B cell (primary cell): ENCODE data around the gene TRAPPC2. TPM values are rescaled to one million over a fixed set of nuclear protein-coding genes. Genes with fewer than 3 reads are reported as not detected.

Experiments
- ATAC-seq: fragments of 200-7000 bp; cut with Tn5 transposase; one replicate; pipeline ENCODE4 v1.10.0; 2021; ENCODE audit warnings: low read depth, mild to moderate bottlenecking, moderate number of reproducible peaks, moderate library complexity
- CTCF ChIA-PET: fragments of 350-600 bp; sonication (Branson Sonifier 250); formaldehyde crosslinking; loops from one replicate; lab custom pipeline; 2021; ENCODE audit warnings: antibody characterized with exemption, inconsistent platforms; lab: Charles Lee
- POLR2A ChIA-PET: fragments of 350-600 bp; sonication (Branson Sonifier 250); formaldehyde crosslinking; loops from one replicate; lab custom pipeline; 2021; ENCODE audit warnings: antibody characterized with exemption; lab: Charles Lee
- DNase-seq: peaks from one replicate; pipeline ENCODE4 v3.0.0; 2013
- H2AFZ ChIP-seq: 2 replicates; pipeline ENCODE4 v1.6.1; 2012; ENCODE audit warnings: mild to moderate bottlenecking, low read depth, low read length; ENCODE audit not compliant: insufficient read depth, poor library complexity, severe bottlenecking
- H3K27ac ChIP-seq, 2 donors: 1 replicate in 1 of 2; 2 replicates in 1 of 2; pipeline ENCODE4 v1.5.1; 2012 to 2013; ENCODE audit warnings: low read length in 2 of 2, mild to moderate bottlenecking in 2 of 2, moderate library complexity in 1 of 2
- H3K27me3 ChIP-seq, 4 experiments: fragments of 200-600 bp in 1 of 4; sonication (generic) in 1 of 4; replicated peaks in 1 of 4; 1 replicate in 2 of 4; 2 replicates in 2 of 4; pipeline versions ENCODE4 v1.6.1 to v1.7.0; 2013 to 2016; ENCODE audit warnings: low read length in 3 of 4, mild to moderate bottlenecking in 2 of 4, mixed read lengths in 1 of 4, moderate library complexity in 1 of 4; ENCODE audit not compliant: insufficient read depth in 4 of 4, control insufficient read depth in 3 of 4; ENCODE audit errors: control extremely low read depth in 1 of 4
- H3K36me3 ChIP-seq, 2 experiments: replicated peaks in 1 of 2; 1 replicate in 1 of 2; 2 replicates in 1 of 2; pipeline versions ENCODE4 v1.6.1 to v1.7.1; 2013; ENCODE audit warnings: low read length in 1 of 2; ENCODE audit not compliant: insufficient read depth in 2 of 2, control insufficient read depth in 1 of 2; ENCODE audit errors: control extremely low read depth in 1 of 2, extremely low read depth in 1 of 2
- H3K4me1 ChIP-seq, 2 donors: fragments of 200-600 bp in 1 of 2; sonication (generic) in 1 of 2; 1 replicate in 1 of 2; 2 replicates in 1 of 2; pipeline versions ENCODE4 v1.5.1 to v1.6.1; 2013 to 2017; ENCODE audit warnings: low read length in 2 of 2; ENCODE audit not compliant: control insufficient read depth in 2 of 2, insufficient read depth in 2 of 2
- H3K4me2 ChIP-seq: replicated peaks from 2 replicates; pipeline ENCODE3; 2012; ENCODE audit warnings: mild to moderate bottlenecking, low read depth, low read length; ENCODE audit not compliant: poor library complexity, severe bottlenecking
- H3K4me3 ChIP-seq, 5 experiments: fragments of 200-600 bp in 1 of 5; sonication (generic) in 1 of 5; 1 replicate in 3 of 5; 2 replicates in 2 of 5; pipeline versions ENCODE4 v1.5.1 to v1.7.0; 2011 to 2016; ENCODE audit warnings: low read length in 4 of 5, mild to moderate bottlenecking in 4 of 5, low read depth in 2 of 5, control low read depth in 1 of 5, moderate library complexity in 1 of 5; ENCODE audit not compliant: insufficient read depth in 1 of 5; ENCODE audit errors: control extremely low read depth in 1 of 5, extremely low read depth in 1 of 5
- H3K79me2 ChIP-seq: fragments of 200-600 bp; sonication (generic); one replicate; pipeline ENCODE4 v1.6.0; 2016; ENCODE audit warnings: low read length; ENCODE audit not compliant: control insufficient read depth, insufficient read depth
- H3K9ac ChIP-seq: fragments of 200-600 bp; sonication (generic); 2 replicates; pipeline ENCODE4 v1.6.1; 2017; ENCODE audit warnings: mild to moderate bottlenecking, low read length, moderate library complexity
- H3K9me3 ChIP-seq, 3 donors: one replicate each; pipeline versions ENCODE4 v1.6.1 to v1.7.1; 2013; ENCODE audit warnings: low read length in 2 of 3; ENCODE audit not compliant: control insufficient read depth in 2 of 3, insufficient read depth in 1 of 3; ENCODE audit errors: control extremely low read depth in 1 of 3
- H4K20me1 ChIP-seq: 2 replicates; pipeline ENCODE4 v1.6.0; 2012; ENCODE audit warnings: mild to moderate bottlenecking, low read length; ENCODE audit not compliant: insufficient read depth, control insufficient read depth, poor library complexity, severe bottlenecking
- H3K27ac Mint-ChIP-seq: one replicate; pipeline ENCODE4 v1.8.0; 2021; ENCODE audit warnings: mixed read lengths
- H3K27me3 Mint-ChIP-seq: one replicate; pipeline ENCODE4 v1.8.0; 2021; ENCODE audit warnings: mixed read lengths
- H3K4me1 Mint-ChIP-seq: one replicate; pipeline ENCODE4 v1.8.0; 2021; ENCODE audit warnings: mixed read lengths
- H3K4me3 Mint-ChIP-seq: one replicate; pipeline ENCODE4 v1.8.0; 2021; ENCODE audit warnings: mixed read lengths
- H3K9me3 Mint-ChIP-seq: one replicate; pipeline ENCODE4 v1.8.0; 2022; ENCODE audit warnings: mixed read lengths; ENCODE audit not compliant: insufficient read depth
- CTCF ChIP-seq: fragments of 200-600 bp; IDR thresholded peaks from one replicate; pipeline ENCODE4 v1.8.0; 2022; ENCODE audit warnings: antibody characterized with exemption, mild to moderate bottlenecking
- EZH2 ChIP-seq: IDR thresholded peaks from 2 replicates; pipeline ENCODE4 v1.6.1; 2012; ENCODE audit warnings: borderline replicate concordance, low read depth, mild to moderate bottlenecking, moderate library complexity, low read length; ENCODE audit not compliant: insufficient read depth, poor library complexity, severe bottlenecking
- WGBS: methylation state at CpG from one replicate; pipeline ENCODE4 v1.1.5; 2013; ENCODE audit warnings: missing lambda C conversion rate; ENCODE audit not compliant: insufficient coverage; 5-methylcytosine and 5-hydroxymethylcytosine counted together
- intact Hi-C: fragments of 100-400 bp; cut with micrococcal nuclease; formaldehyde crosslinking; loops from one replicate; pipeline ENCODE4 v1.10.0; 2022
- polyA plus RNA-seq: library from polyadenylated mRNA; depleted of rRNA; stranded (reverse); fragments of >200 nt; gene quantifications from 2 replicates; pipeline ENCODE4 v1.2.3, GENCODE V29; 2012
- total RNA-seq, 2 donors: library from RNA; stranded (reverse); fragments of 120-200 nt in 1 of 2; gene quantifications; 1 replicate in 1 of 2; 2 replicates in 1 of 2; pipeline versions ENCODE4 v1.2.3 to v1.2.4, GENCODE V29; 2013 to 2022

TRAPPC2 gene
- total and polyA plus RNA-seq, 2 donors (not counting 1 experiment from before 2014, with no cell fraction given): 27.0 to 28.0 TPM

GRCh38 chrX:13662355-13662791 is 72.0 kb downstream of the TRAPPC2 start:
- 0% methylated on average over 1 of the region's 6 CpGs for WGBS
- no peak overlapping the region for H3K27ac ChIP-seq
- H3K4me3 Mint-ChIP-seq: no peak overlapping the region

More at GRCh38 chrX:13662355-13662791, 72.0 kb downstream of the TRAPPC2 start:
- intact Hi-C loops: no loop called here
- CTCF ChIA-PET: interaction anchor here (0.7 to 2.2 kb wide), 4 partner anchors 26 to 89 kb away, joined by 3 to 5 read pairs (median 3); partner anchors contain the start of genes OFD1, RAB9A and TRAPPC2
- H3K4me1 Mint-ChIP-seq: peaks cover 7% of the 10 kb centered on the region
- peaks cover 0 to 27% of the 10 kb centered on the region in 2 experiments for H3K36me3 ChIP-seq
- H3K9me3 Mint-ChIP-seq: no peaks in the 10 kb centered on the region
- no peak overlapping the region for H2AFZ ChIP-seq
- H3K79me2 ChIP-seq: no peaks in the 10 kb centered on the region
- H3K27me3 Mint-ChIP-seq: no peaks in the 10 kb centered on the region
- no peak overlapping the region for H3K4me2 ChIP-seq
- POLR2A ChIA-PET: no interaction called here
- no peak for TF ChIP-seq EZH2
- TF ChIP-seq CTCF: no peak
- H3K9ac ChIP-seq: no peak overlapping the region
- DNase-seq: no peak
- peak overlapping the region; percentile 15 for H3K27ac Mint-ChIP-seq
- H3K4me1 ChIP-seq: peaks cover 0 to 3% of the 10 kb centered on the region in 2 donors
- H3K27me3 ChIP-seq: no peaks in the 10 kb centered on the region
- no peak overlapping the region for H3K4me3 ChIP-seq
- no peaks in the 10 kb centered on the region for H4K20me1 ChIP-seq
- ATAC-seq: no peak
- H3K9me3 ChIP-seq: no peaks in the 10 kb centered on the region

Other genes starting within 250 kb of the TRAPPC2 start
- gene EGFL6, start 165.0 kb downstream of the TRAPPC2 start, total RNA-seq: not detected in 2 replicates
- gene EGFL6, start 165.0 kb downstream of the TRAPPC2 start, polyA plus RNA-seq: not detected in 2 replicates
- gene TCEANC, start 81.5 kb downstream of the TRAPPC2 start, total RNA-seq: 10.0 and 10.7 TPM in 2 replicates
- gene TCEANC, start 81.5 kb downstream of the TRAPPC2 start, polyA plus RNA-seq: 5.5 and 6.0 TPM in 2 replicates
- 16.7 and 17.1 TPM in 2 replicates for gene RAB9A, start 45.5 kb downstream of the TRAPPC2 start, total RNA-seq
- 11.9 and 16.9 TPM in 2 replicates for gene RAB9A, start 45.5 kb downstream of the TRAPPC2 start, polyA plus RNA-seq
- 84.9 and 87.8 TPM in 2 replicates for gene OFD1, start 128 bp upstream of the TRAPPC2 start, total RNA-seq
- 40.6 and 69.5 TPM in 2 replicates for gene OFD1, start 128 bp upstream of the TRAPPC2 start, polyA plus RNA-seq
- gene GPM6B, start 82.5 kb upstream of the TRAPPC2 start, total RNA-seq: not detected in 2 replicates
- gene GPM6B, start 82.5 kb upstream of the TRAPPC2 start, polyA plus RNA-seq: 0.06 TPM in 1 of 2 replicates, not detected in the other